Activated CD8-positive, alpha-beta memory T cell treated with anti-CD3 and anti-CD28 coated beads, Interleukin-2, amount 10 ng/mL, durations not matched to agents 7 days and 5 days (primary cell): ENCODE results near the gene ERICH6. TPM values are rescaled to one million over a fixed set of nuclear protein-coding genes. Genes with fewer than 3 reads are reported as not detected.

Experiments
- ATAC-seq: fragments of 150-1000 bp; cut with Tn5 transposase; one replicate; pipeline ENCODE4 v1.10.0; 2021; ENCODE audit warnings: moderate library complexity
- CTCF ChIA-PET: fragments of 350-600 bp; sonication (Branson Sonifier 250); formaldehyde crosslinking; loops from one replicate; lab custom pipeline; 2021; ENCODE audit warnings: antibody characterized with exemption; lab: Charles Lee
- DNase-seq: peaks from one replicate; pipeline ENCODE4 v3.0.0-alpha.2; 2020
- H3K27ac Mint-ChIP-seq: one replicate; pipeline ENCODE4 v1.8.0; 2021; ENCODE audit warnings: mild to moderate bottlenecking, mixed read lengths
- H3K27me3 Mint-ChIP-seq: one replicate; pipeline ENCODE4 v1.8.0; 2021; ENCODE audit warnings: mixed read lengths
- H3K36me3 Mint-ChIP-seq: one replicate; pipeline ENCODE4 v1.8.0; 2021; ENCODE audit warnings: mild to moderate bottlenecking, mixed read lengths
- H3K4me1 Mint-ChIP-seq: one replicate; pipeline ENCODE4 v1.8.0; 2021; ENCODE audit warnings: mixed read lengths
- H3K4me3 Mint-ChIP-seq: one replicate; pipeline ENCODE4 v1.8.0; 2021; ENCODE audit warnings: mild to moderate bottlenecking, moderate library complexity, mixed read lengths
- H3K9me3 Mint-ChIP-seq: one replicate; pipeline ENCODE4 v1.8.0; 2022; ENCODE audit warnings: low read depth, mixed read lengths
- total RNA-seq, 2 experiments: library from RNA; stranded (reverse); gene quantifications; one replicate each; pipeline ENCODE4 v1.2.3, GENCODE V29; 2021

Gene ERICH6
- total RNA-seq, 2 experiments from 2014 or later, result not detected

- Mint-ChIP-seq H3K4me3 (no peak overlapping the region), H3K4me1 (peaks cover 79% of the 10 kb centered on the region), H3K27ac (peak overlapping the region; percentile 11), H3K36me3 (peaks cover 30% of the 10 kb centered on the region), H3K27me3 (no peaks in the 10 kb centered on the region), H3K9me3 (no peaks in the 10 kb centered on the region)
- DNase-seq (no peak), ATAC-seq (no peak)
- CTCF ChIA-PET, result interaction anchor here (1.7 kb wide), 1 partner anchor 11 kb away, joined by 7 read pairs; no protein-coding TSS in a partner anchor
Observed at GRCh38 chr3:150741497-150742140, 37.9 kb upstream of the ERICH6 start.

GRCh38 chr3:150740733-150741496 is 37.2 kb upstream of the ERICH6 start:
- peaks cover 25% of the 10 kb centered on the region for H3K36me3 Mint-ChIP-seq
- DNase-seq (no peak), ATAC-seq (peak; percentile 35)
- CTCF ChIA-PET, result interaction anchor here (1.7 kb wide), 1 partner anchor 11 kb away, joined by 7 read pairs; no protein-coding TSS in a partner anchor
- no peak overlapping the region for H3K4me3 Mint-ChIP-seq
- H3K27ac Mint-ChIP-seq, result peak overlapping the region; percentile 69
- H3K27me3 Mint-ChIP-seq, result no peaks in the 10 kb centered on the region
- H3K9me3 Mint-ChIP-seq, result no peaks in the 10 kb centered on the region
- peaks cover 74% of the 10 kb centered on the region for H3K4me1 Mint-ChIP-seq

- H3K4me3 Mint-ChIP-seq, result peak overlapping the region; percentile 22
- peaks cover 69% of the 10 kb centered on the region for H3K4me1 Mint-ChIP-seq
- CTCF ChIA-PET, result interaction anchor here (1.7 kb wide), 1 partner anchor 12 kb away, joined by 7 read pairs; no protein-coding TSS in a partner anchor
- no peak for DNase-seq
- H3K27ac Mint-ChIP-seq, result peak overlapping the region; percentile 69
- no peaks in the 10 kb centered on the region for H3K9me3 Mint-ChIP-seq
- ATAC-seq, result peak; percentile 56
- peaks cover 23% of the 10 kb centered on the region for H3K36me3 Mint-ChIP-seq
- no peaks in the 10 kb centered on the region for H3K27me3 Mint-ChIP-seq
Observed at GRCh38 chr3:150739877-150740645, 36.3 kb upstream of the ERICH6 start.

GRCh38 chr3:150739200-150739863 is 35.6 kb upstream of the ERICH6 start:
- peak overlapping the region; percentile 69 for H3K27ac Mint-ChIP-seq
- H3K9me3 Mint-ChIP-seq, result no peaks in the 10 kb centered on the region
- H3K4me3 Mint-ChIP-seq, result peak overlapping the region; percentile 22
- CTCF ChIA-PET, result no interaction called here
- peaks cover 23% of the 10 kb centered on the region for H3K36me3 Mint-ChIP-seq
- ATAC-seq, result peak; percentile 4
- no peaks in the 10 kb centered on the region for H3K27me3 Mint-ChIP-seq
- H3K4me1 Mint-ChIP-seq, result peaks cover 62% of the 10 kb centered on the region
- DNase-seq, result no peak

- H3K4me1 Mint-ChIP-seq, result peaks cover 63% of the 10 kb centered on the region
- no peaks in the 10 kb centered on the region for H3K9me3 Mint-ChIP-seq
- ATAC-seq (no peak), DNase-seq (no peak)
- H3K27me3 Mint-ChIP-seq, result no peaks in the 10 kb centered on the region
- CTCF ChIA-PET, result interaction anchor here (0.9 to 1.5 kb wide), 4 partner anchors 9 to 91 kb away, joined by 3 to 4 read pairs (median 3); no protein-coding TSS in a partner anchor
- H3K4me3 Mint-ChIP-seq, result no peak overlapping the region
- peak overlapping the region; percentile 25 for H3K27ac Mint-ChIP-seq
- peaks cover 23% of the 10 kb centered on the region for H3K36me3 Mint-ChIP-seq
Observed at GRCh38 chr3:150738688-150739087, 35.0 kb upstream of the ERICH6 start.

GRCh38 chr3:150737874-150738679 is 34.4 kb upstream of the ERICH6 start:
- H3K27me3 Mint-ChIP-seq, result no peaks in the 10 kb centered on the region
- no peak overlapping the region for H3K4me3 Mint-ChIP-seq
- DNase-seq (peak; percentile 57), ATAC-seq (peak; percentile 57)
- H3K9me3 Mint-ChIP-seq, result no peaks in the 10 kb centered on the region
- peaks cover 61% of the 10 kb centered on the region for H3K4me1 Mint-ChIP-seq
- peak overlapping the region; percentile 25 for H3K27ac Mint-ChIP-seq
- peaks cover 26% of the 10 kb centered on the region for H3K36me3 Mint-ChIP-seq
- CTCF ChIA-PET, result interaction anchor here (0.9 to 1.5 kb wide), 5 partner anchors 9 to 92 kb away, joined by 3 to 4 read pairs (median 3); partner anchors contain the start of gene SIAH2

GRCh38 chr3:150736903-150737832 is 33.4 kb upstream of the ERICH6 start:
- DNase-seq, result no peak
- H3K4me1 Mint-ChIP-seq, result peaks cover 54% of the 10 kb centered on the region
- H3K27me3 Mint-ChIP-seq, result no peaks in the 10 kb centered on the region
- H3K36me3 Mint-ChIP-seq, result peaks cover 19% of the 10 kb centered on the region
- no peak overlapping the region for H3K4me3 Mint-ChIP-seq
- no peak for ATAC-seq
- CTCF ChIA-PET, result interaction anchor here (1.0 to 1.5 kb wide), 4 partner anchors 10 to 51 kb away, joined by 3 to 4 read pairs (median 3); partner anchors contain the start of gene SIAH2
- H3K9me3 Mint-ChIP-seq, result no peaks in the 10 kb centered on the region
- H3K27ac Mint-ChIP-seq, result no peak overlapping the region

GRCh38 chr3:150736316-150736719 is 32.6 kb upstream of the ERICH6 start:
- Mint-ChIP-seq H3K4me3 (no peak overlapping the region), H3K4me1 (peaks cover 45% of the 10 kb centered on the region), H3K27ac (no peak overlapping the region), H3K36me3 (peaks cover 13% of the 10 kb centered on the region), H3K9me3 (no peaks in the 10 kb centered on the region), H3K27me3 (no peaks in the 10 kb centered on the region)
- no peak for ATAC-seq
- no peak for DNase-seq
- CTCF ChIA-PET, result interaction anchor here (0.5 kb wide), 1 partner anchor 14 kb away, joined by 3 read pairs; no protein-coding TSS in a partner anchor

- H3K36me3 Mint-ChIP-seq, result peaks cover 4% of the 10 kb centered on the region
- H3K27me3 Mint-ChIP-seq, result no peaks in the 10 kb centered on the region
- ATAC-seq (no peak), DNase-seq (no peak)
- H3K27ac Mint-ChIP-seq, result no peak overlapping the region
- H3K4me3 Mint-ChIP-seq, result no peak overlapping the region
- CTCF ChIA-PET, result interaction anchor here (0.8 kb wide), 1 partner anchor 1773 kb away, joined by 3 read pairs; no protein-coding TSS in a partner anchor
- peaks cover 30% of the 10 kb centered on the region for H3K4me1 Mint-ChIP-seq
- H3K9me3 Mint-ChIP-seq, result no peaks in the 10 kb centered on the region
Observed at GRCh38 chr3:150734795-150735119, 31.0 kb upstream of the ERICH6 start.

GRCh38 chr3:150733936-150734794 is 30.4 kb upstream of the ERICH6 start:
- H3K36me3 Mint-ChIP-seq, result peaks cover 3% of the 10 kb centered on the region
- DNase-seq (no peak), ATAC-seq (no peak)
- H3K27me3 Mint-ChIP-seq, result no peaks in the 10 kb centered on the region
- no peaks in the 10 kb centered on the region for H3K9me3 Mint-ChIP-seq
- H3K27ac Mint-ChIP-seq, result no peak overlapping the region
- CTCF ChIA-PET, result interaction anchor here (0.8 kb wide), 1 partner anchor 1773 kb away, joined by 3 read pairs; no protein-coding TSS in a partner anchor
- no peak overlapping the region for H3K4me3 Mint-ChIP-seq
- peaks cover 24% of the 10 kb centered on the region for H3K4me1 Mint-ChIP-seq
